AG04449 (cell line): ENCODE results near the gene CACNA1H.

Source experiments
- CTCF ChIA-PET: fragments of 350-600 bp; formaldehyde crosslinking; extraction: SDS; loops from one replicate; lab custom pipeline; 2021; ENCODE audit warnings: antibody characterized with exemption; lab: Yijun Ruan, JAX
- POLR2A ChIA-PET: fragments of 400-600, 350-600 bp; formaldehyde crosslinking; extraction: SDS; loops from one replicate; lab custom pipeline; 2020; ENCODE audit warnings: antibody characterized with exemption, inconsistent platforms; lab: Yijun Ruan, JAX
- DNase-seq: peaks from one replicate; pipeline ENCODE4 v3.0.0-alpha.2; 2010; ENCODE audit warnings: low read depth, low spot score
- H3K4me3 ChIP-seq: 2 replicates; pipeline ENCODE4 v1.5.1; 2011; ENCODE audit warnings: low read depth, mild to moderate bottlenecking, control low read depth, low read length
- CTCF ChIP-seq: IDR thresholded peaks from one replicate; pipeline ENCODE4 v1.5.1; 2011; ENCODE audit warnings: mild to moderate bottlenecking, moderate library complexity, low read length, control low read depth, inconsistent platforms; ENCODE audit not compliant: insufficient read depth; ENCODE audit errors: missing control alignments

The CACNA1H gene

GRCh38 chr16:1173788-1174451, 21.0 kb downstream of the CACNA1H start:
- no peak overlapping the region for H3K4me3 ChIP-seq
- POLR2A ChIA-PET, result no interaction called here
- no peak for TF ChIP-seq CTCF
- CTCF ChIA-PET, result no interaction called here
- DNase-seq, result no peak

- no peak for DNase-seq
- no peak for TF ChIP-seq CTCF
- ChIA-PET CTCF (no interaction called here), POLR2A (no interaction called here)
- no peak overlapping the region for H3K4me3 ChIP-seq
Observed at GRCh38 chr16:1174477-1175357, 21.8 kb downstream of the CACNA1H start.

- ChIA-PET POLR2A (no interaction called here), CTCF (no interaction called here)
- H3K4me3 ChIP-seq, result no peak overlapping the region
- DNase-seq, result no peak
- no peak for TF ChIP-seq CTCF
Observed at GRCh38 chr16:1175566-1176279, 22.8 kb downstream of the CACNA1H start.

GRCh38 chr16:1176280-1176897, 23.5 kb downstream of the CACNA1H start:
- no peak overlapping the region for H3K4me3 ChIP-seq
- ChIA-PET CTCF (interaction anchor here (0.6 kb wide), 1 partner anchor 457 kb away, joined by 3 read pairs; no protein-coding TSS in a partner anchor), POLR2A (no interaction called here)
- no peak for DNase-seq
- no peak for TF ChIP-seq CTCF

- ChIA-PET CTCF (no interaction called here), POLR2A (no interaction called here)
- H3K4me3 ChIP-seq, result no peak overlapping the region
- TF ChIP-seq CTCF, result no peak
- DNase-seq, result no peak
Observed at GRCh38 chr16:1177053-1177452, 24.1 kb downstream of the CACNA1H start.
